ENCODE data around the gene ZNF710.
"Not testable (repeated sequence)": the region's sequence is repeated elsewhere in the genome, so short reads cannot be mapped to it uniquely, and the experiment has no call there.

ZNF710 gene

DNA sequence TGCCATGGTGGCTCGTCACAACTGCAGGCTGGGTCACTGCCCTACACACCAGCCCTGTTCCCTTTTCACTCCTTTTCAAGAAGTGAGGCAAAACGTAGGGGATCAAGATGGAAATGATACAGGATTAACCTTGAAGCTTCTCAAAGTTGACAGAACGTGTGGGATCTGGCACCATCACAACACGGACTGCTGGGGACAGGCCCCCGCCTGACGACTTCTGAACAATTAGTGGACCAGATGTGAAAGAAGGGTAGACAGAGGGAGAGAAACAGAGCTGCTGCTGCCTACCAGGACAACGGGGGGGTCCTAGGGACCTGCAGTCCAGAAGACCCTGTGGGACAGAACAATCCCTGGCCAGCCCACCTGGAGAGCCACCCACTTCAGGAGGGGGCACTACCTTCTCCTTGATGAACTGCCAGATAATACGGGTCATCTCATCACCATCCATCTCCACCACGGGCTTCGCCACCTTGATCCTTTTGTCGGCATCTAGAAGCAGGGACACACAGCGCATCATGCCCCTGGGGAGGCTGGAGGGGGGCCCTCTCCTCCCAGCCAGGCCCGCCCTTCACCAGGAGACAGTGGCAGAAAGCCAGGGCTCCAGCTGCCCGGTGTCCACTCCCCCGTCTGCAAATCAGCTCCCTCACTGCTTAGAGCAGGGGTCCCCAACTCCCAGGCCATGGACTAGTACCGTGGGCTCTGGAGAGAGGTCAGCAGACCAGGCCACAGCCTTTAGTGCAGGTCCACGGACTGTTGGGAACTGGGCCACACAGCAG is 90.2 kb downstream of the ZNF710 start:
- H3K36me3 Mint-ChIP-seq (ENCODE audit: low read depth) = peaks cover 58% of the 10 kb centered on the region
- no peaks in the 10 kb centered on the region for H3K27me3 Mint-ChIP-seq
- no peak for DNase-seq
- H3K4me3 Mint-ChIP-seq = no peak overlapping the region
- H3K27ac Mint-ChIP-seq = peak overlapping the region; percentile 35
- peaks cover 35% of the 10 kb centered on the region for H3K4me1 Mint-ChIP-seq (ENCODE audit: low read depth)
- H3K9me3 Mint-ChIP-seq = no peaks in the 10 kb centered on the region

DNA sequence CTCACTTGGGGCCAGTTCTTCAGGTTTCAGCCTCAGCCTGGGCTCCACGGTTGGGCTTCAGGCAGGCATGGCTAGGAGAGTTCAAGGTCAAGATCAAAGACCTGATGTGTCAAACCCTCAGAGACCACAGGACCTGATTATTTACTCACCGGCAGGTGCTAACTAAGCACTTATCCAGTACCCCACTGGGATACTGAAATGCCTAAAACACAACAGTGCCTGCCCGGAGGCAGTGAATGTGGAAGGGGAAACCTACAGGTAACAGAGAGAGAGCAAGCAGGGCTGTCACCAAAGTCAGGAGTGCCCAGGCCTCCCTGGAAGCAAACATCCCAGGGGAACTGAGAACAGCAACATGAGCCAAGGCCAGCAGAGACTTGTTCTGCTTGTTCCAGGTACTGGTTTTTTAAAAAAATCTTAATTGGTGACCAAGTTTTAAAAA is 94.4 kb downstream of the ZNF710 start:
- Mint-ChIP-seq H3K36me3 (ENCODE audit: low read depth) (peaks cover 31% of the 10 kb centered on the region), H3K4me3 (peak overlapping the region; percentile 56), H3K27ac (peak overlapping the region; percentile 89), H3K4me1 (ENCODE audit: low read depth) (peaks cover 70% of the 10 kb centered on the region), H3K9me3 (no peaks in the 10 kb centered on the region), H3K27me3 (no peaks in the 10 kb centered on the region)
- no peak for DNase-seq

DNA sequence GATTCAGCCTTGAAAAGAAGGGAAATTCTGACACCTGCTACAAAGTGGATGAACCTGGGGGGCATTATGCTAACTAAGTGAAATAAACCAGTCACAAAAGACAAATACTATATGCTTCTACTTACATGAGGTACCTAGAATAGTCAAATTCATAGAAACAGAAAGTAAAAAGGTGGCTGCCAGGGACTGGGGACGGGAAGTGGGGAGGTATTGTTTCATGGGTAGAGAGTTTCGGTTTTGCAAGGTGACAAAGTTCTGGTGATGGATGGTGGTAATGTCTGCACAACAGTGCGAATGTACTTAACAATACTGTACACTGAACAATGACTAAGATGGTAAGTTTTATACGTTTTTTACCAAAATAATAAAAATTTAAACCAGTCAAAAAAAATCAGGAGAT is 96.4 kb downstream of the ZNF710 start:
- H3K27me3 Mint-ChIP-seq = no peaks in the 10 kb centered on the region
- H3K4me3 Mint-ChIP-seq = peak overlapping the region; percentile 86
- H3K27ac Mint-ChIP-seq = peak overlapping the region; percentile 94
- DNase-seq = peak; percentile 56
- H3K36me3 Mint-ChIP-seq (ENCODE audit: low read depth) = peaks cover 30% of the 10 kb centered on the region
- peaks cover 78% of the 10 kb centered on the region for H3K4me1 Mint-ChIP-seq (ENCODE audit: low read depth)
- no peaks in the 10 kb centered on the region for H3K9me3 Mint-ChIP-seq

DNA sequence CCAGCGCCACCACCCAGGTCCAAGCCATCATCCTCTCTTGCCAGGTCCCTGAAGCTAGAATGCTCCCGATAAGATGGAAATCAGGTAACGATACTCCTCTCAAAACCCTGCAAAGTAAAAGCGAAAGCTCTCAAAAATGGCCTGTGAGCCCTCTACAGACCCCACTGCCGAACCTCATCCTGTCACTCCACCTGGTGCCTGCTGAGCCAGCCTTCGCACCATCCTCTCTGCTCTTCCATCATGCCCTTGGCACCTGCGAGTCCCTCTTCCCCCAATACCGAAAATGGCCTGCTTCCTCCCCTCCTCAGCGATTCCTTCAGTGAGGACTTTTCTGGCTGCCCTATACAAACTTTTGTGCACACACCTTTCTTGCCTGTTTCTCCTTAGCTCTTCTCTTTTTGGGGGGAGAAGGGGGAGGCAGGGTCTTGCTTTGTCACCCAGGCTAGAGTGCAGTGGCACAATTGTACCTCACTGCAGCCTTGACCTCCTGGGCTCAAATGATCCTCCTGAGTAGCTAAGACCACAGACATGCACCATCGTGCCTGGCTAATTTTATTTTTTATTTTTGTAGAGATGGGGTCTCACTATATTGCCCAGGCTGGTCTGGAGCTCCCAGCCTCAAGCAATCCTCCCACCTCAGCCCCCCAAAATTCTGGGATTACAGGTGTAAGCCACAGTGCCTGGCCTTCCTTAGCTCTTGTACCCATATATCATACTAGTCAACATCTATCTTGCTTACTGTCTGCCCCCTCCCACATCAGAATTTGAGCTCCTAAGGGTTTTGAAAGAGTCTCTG is 98.1 kb downstream of the ZNF710 start:
- H3K4me1 Mint-ChIP-seq (ENCODE audit: low read depth) = peaks cover 79% of the 10 kb centered on the region
- DNase-seq = peak; percentile 58
- H3K36me3 Mint-ChIP-seq (ENCODE audit: low read depth) = peaks cover 30% of the 10 kb centered on the region
- peak overlapping the region; percentile 86 for H3K4me3 Mint-ChIP-seq
- no peaks in the 10 kb centered on the region for H3K27me3 Mint-ChIP-seq
- H3K9me3 Mint-ChIP-seq = no peaks in the 10 kb centered on the region
- H3K27ac Mint-ChIP-seq = peak overlapping the region; percentile 94

DNA sequence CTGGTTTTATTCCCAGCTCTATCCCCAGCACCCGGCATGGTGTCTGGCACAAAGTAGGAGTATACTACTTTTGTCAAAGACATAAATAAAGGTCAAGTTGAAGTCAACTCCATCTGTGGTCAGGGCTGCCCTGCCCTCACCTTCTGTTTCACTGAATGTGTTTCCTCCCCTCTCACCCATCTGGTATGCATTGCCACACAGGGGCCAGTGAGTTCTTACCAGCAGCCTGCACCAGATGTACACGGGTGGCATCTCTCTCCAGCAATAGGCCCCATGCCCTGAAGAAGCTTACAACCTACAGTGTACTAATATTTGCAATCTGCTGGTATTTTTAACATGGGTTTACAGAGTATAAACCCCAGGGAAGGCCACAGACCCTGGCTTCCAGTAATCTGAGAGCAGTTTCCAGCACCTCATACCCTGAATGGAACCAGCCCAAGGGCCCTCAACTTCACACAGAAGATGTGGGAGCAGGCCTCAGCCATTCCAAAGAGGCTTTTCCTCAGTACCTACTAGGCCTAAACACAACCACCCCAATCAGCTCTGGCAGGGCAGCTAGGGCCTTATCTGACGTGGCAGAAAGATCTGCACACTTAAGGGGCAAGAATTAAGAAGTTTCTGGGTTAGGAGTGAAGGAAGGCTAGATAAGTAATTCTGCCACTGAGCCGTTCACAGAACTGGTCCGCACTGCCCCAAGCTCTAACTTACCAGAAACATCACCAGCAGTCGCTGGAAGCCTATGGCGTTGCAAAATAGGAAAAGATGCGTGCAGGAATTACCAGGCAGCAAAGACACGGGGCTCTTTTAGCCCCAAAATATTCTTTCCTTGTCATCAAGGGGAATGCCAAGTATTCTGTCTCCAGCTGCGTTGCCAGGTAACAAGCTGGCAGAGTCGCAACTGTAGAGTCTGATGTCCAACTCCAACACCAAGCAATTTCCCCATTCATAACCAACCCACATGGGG is 99.0 kb downstream of the ZNF710 start:
- no peaks in the 10 kb centered on the region for H3K9me3 Mint-ChIP-seq
- H3K27me3 Mint-ChIP-seq = no peaks in the 10 kb centered on the region

DNA sequence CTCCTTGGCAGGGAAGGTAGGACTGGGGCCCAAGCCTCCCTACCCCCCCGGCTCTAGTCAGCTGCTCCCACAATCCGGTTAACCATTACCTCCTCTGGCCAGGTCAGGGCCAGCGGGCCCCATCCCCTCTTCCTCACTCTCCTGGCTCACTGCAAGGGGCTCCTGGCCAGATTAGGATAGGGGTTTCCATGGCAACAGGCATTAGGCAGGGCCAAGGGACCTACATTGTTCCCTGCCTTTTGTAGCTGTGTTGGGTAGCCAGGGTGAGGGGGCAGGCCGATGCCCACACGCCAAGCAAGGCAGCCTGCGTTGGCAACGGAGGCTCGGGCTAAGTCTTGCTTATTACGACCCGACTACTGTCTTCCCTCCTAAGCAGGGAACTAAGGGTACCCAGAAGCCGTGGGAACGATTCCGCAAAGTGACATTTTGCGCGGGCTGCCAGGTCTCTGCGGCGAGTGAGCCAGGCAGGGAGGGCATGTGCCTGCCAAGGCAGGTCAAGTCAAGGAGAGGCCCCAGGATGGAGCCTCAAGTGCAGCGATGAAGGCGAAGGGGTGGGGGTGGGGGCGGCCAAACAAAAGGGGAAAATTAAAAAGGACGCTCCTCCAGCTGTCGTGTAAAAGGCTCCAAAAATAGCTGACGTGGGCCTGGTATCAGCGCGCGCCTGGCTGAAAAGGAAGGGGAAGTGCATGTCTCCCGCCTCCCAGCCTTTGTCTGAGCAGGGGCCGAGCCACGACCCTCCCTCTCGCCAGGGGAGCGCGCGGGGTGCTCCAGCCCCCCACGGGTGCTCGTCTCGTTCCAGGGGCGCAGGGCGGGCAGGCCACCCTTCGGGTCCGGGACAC is 100.2 kb downstream of the ZNF710 start:
- H3K36me3 Mint-ChIP-seq (ENCODE audit: low read depth) = peaks cover 20% of the 10 kb centered on the region
- H3K27ac Mint-ChIP-seq = peak overlapping the region; percentile 94
- H3K4me3 Mint-ChIP-seq = peak overlapping the region; percentile 86
- H3K27me3 Mint-ChIP-seq = no peaks in the 10 kb centered on the region
- no peaks in the 10 kb centered on the region for H3K9me3 Mint-ChIP-seq
- peaks cover 60% of the 10 kb centered on the region for H3K4me1 Mint-ChIP-seq (ENCODE audit: low read depth)
- peak; percentile 66 for DNase-seq

More for the DNA sequence above, 99.0 kb downstream of the ZNF710 start:
- DNase-seq = no peak
- Mint-ChIP-seq H3K4me3 (peak overlapping the region; percentile 86), H3K4me1 (ENCODE audit: low read depth) (peaks cover 71% of the 10 kb centered on the region), H3K27ac (peak overlapping the region; percentile 94), H3K36me3 (ENCODE audit: low read depth) (peaks cover 29% of the 10 kb centered on the region)

DNA sequence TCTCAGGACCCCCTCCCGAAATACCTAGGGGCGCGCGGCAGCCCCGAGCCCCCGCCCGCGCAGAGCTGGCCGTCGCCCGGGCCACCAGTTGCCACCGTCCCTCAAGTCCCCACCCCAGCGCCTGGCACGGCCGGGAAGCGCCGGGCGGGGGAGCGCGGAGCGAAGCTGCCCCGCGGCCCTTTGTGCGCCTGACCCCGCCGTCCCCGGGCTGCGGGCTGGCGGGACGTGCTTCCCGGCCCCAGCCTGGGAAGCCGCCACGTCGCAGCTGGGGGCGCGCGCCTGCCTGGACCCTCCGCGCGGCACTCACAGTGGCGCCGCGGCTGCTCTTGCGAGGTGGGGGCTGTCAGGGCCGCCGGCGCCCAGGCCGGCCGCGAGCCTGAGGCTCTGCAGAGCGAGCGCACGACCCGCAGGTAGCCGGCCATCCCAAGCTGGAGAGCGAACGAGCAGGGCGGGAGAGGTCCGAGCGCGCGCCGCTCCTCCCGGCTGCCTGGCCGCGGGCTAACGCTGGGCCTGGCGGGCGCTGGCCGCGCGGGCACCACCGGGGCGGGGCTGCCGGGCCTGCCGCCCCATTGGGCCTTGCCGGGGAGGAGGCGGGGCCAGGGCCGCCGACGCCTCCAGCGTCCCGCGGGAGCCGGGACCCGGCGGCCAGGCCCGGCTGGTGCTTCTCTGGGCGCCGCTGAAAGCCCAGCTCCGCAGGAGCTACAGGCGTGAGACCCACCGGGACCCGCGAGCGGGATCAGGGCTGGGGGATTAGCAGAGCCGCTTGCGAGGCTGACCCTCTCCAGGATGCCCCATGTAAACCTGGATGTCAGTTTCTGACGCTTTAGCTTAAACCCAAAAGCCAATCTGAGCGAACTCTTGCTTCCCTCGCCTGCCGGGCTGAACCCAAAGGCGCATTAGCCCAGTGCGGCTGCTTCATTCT is 101.1 kb downstream of the ZNF710 start, which contains the start of gene IDH2:
Gene IDH2, minus strand, starts transcription at position 500 of the 922 bp plus-strand sequence. Its CDS starts 78 bp downstream, at position 422.
- peak; percentile 86 for DNase-seq
- Mint-ChIP-seq H3K9me3 (no peaks in the 10 kb centered on the region), H3K36me3 (ENCODE audit: low read depth) (peaks cover 18% of the 10 kb centered on the region), H3K4me1 (ENCODE audit: low read depth) (peaks cover 52% of the 10 kb centered on the region), H3K27ac (peak within 1 kb of the TSS; percentile 94), H3K4me3 (peak within 1 kb of the TSS; percentile 86), H3K27me3 (no peaks in the 10 kb centered on the region)

DNA sequence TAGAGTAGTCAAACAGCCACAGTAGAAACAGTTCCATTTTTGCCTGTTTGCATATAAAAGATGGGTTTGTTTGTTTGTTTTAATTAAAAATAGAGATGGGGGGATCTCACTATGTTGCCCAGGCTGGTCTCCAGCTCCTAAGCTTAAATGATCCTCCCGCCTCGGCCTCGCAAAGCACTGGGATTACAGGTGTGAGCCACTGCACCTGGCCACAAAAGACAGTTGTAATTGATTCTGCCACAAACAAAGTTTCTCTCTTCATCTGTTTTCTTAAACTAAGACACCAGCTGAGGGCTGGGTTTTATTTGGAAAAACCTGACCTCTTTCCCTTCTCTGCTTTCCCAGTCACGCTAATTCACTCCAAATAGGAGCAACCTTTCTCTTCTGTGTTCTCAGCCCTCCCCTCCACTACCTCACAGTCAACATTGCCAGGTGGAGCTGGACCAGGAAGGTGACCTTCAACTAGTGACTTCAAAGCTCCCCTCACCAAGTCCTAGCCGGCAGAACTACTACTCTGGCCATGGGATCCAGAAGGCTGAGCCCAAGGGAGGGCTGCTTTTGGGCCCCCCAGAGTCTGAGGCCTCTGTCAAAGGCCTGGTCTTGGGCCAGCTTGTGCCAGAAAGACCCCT is 102.7 kb downstream of the ZNF710 start:
- peaks cover 14% of the 10 kb centered on the region for H3K36me3 Mint-ChIP-seq (ENCODE audit: low read depth)
- no peak overlapping the region for H3K27ac Mint-ChIP-seq
- H3K27me3 Mint-ChIP-seq = no peaks in the 10 kb centered on the region
- H3K4me1 Mint-ChIP-seq (ENCODE audit: low read depth) = peaks cover 36% of the 10 kb centered on the region
- no peaks in the 10 kb centered on the region for H3K9me3 Mint-ChIP-seq
- H3K4me3 Mint-ChIP-seq = peak overlapping the region; percentile 72
- no peak for DNase-seq

DNA sequence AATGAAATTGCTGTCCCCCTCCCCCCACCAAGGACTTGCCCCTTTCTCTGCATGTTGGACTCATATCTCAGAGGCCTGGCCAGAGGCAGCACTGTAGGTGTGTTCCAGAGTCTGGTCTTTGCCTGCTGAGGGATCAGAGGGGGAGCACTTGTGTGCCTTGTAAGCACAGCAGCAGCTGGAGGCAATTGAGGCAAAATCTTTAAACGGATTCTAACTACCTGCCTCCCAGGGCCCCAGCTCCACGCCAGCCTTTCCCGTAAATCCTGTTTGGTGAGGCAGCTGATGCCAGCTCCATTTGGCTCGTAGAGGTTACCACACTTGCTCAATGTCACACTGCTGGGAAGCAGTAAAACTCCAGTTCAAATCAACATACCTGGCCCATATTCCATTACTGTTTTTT is 103.4 kb downstream of the ZNF710 start:
- no peak for DNase-seq
- Mint-ChIP-seq H3K4me3 (no peak overlapping the region), H3K27ac (no peak overlapping the region), H3K27me3 (no peaks in the 10 kb centered on the region), H3K36me3 (ENCODE audit: low read depth) (peaks cover 11% of the 10 kb centered on the region), H3K9me3 (no peaks in the 10 kb centered on the region), H3K4me1 (ENCODE audit: low read depth) (peaks cover 29% of the 10 kb centered on the region)

DNA sequence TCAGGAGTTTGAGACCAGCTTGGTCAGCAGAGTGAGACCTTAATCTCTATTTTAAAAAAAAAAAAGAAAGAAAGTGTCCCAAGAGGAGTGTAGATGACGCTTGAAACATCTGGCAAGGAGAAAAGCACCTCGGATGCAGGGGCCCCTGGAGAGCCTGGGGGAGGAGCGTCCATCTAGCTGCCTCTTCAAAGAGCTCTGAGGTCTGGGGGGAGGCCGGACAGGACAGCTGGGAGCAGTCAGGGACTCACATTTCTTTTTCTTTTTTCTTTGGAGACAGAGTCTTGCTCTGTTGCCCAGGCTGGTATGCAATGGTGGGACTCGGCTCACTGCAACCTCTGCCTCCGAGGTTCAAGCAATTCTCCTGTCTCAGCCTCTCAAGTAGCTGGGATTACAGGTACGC is 104.4 kb downstream of the ZNF710 start:
- no peak for DNase-seq
- peaks cover 19% of the 10 kb centered on the region for H3K4me1 Mint-ChIP-seq (ENCODE audit: low read depth)
- H3K36me3 Mint-ChIP-seq (ENCODE audit: low read depth) = peaks cover 8% of the 10 kb centered on the region
- H3K27ac Mint-ChIP-seq = no peak overlapping the region
- H3K27me3 Mint-ChIP-seq = no peaks in the 10 kb centered on the region
- no peak overlapping the region for H3K4me3 Mint-ChIP-seq
- H3K9me3 Mint-ChIP-seq = no peaks in the 10 kb centered on the region

DNA sequence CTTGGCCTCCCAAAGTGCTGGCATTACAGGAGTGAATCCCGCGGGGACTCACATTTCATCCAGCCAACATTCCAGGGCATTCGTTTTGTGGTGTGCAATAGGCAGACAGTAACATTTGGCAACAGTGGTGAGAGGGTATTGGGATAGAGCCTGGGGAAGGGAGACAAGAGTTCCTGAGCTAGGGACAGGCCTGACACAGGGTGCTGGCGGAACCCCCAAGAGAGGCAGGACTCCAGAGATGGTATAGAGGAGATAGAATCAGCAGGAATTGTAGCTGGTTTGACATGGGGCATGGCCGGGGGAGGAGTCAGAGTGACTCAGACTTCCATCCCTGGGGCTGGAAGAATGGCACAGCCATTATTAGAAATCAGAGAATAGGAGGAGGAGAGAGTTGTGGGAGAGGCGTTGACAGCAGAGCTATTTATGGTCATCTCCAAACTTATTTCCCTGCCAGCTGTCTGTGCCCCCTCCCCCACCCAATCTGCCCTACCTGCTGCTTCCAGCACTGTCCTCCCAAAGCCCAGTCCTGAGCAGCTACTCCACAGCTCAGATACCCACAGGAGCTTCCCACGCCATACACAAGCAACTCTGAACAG is 105.5 kb downstream of the ZNF710 start:
- Mint-ChIP-seq H3K9me3 (no peaks in the 10 kb centered on the region), H3K4me1 (ENCODE audit: low read depth) (peaks cover 8% of the 10 kb centered on the region), H3K27ac (no peak overlapping the region), H3K4me3 (no peak overlapping the region), H3K36me3 (ENCODE audit: low read depth) (no peaks in the 10 kb centered on the region), H3K27me3 (no peaks in the 10 kb centered on the region)
- DNase-seq = no peak

DNA sequence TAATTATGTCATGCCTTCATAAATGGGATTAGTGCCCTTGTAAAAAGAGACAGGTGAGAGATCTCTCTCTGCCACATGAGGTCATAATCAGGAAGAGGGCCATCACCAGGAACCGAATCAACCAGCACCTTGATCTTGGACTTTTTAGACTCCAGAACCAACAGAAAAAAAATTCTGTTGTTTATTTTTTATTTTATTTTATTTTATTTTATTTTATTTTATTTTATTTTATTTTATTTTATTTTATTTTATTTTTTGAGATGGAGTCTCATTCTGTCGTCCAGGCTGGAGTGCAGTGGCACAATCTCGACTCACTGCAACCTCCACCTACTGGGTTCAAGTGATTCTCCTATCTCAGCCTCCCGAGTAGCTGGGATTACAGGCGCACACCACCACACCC is 106.9 kb downstream of the ZNF710 start:
- H3K27ac Mint-ChIP-seq; H3K4me1 Mint-ChIP-seq (ENCODE audit: low read depth); H3K4me3 Mint-ChIP-seq; H3K36me3 Mint-ChIP-seq (ENCODE audit: low read depth); DNase-seq; H3K27me3 Mint-ChIP-seq; H3K9me3 Mint-ChIP-seq: not testable (repeated sequence)

Measured in activated T-cell treated with anti-CD3 and anti-CD28 coated beads, Interleukin-2, amount 50 U/mL, for 24 hours (primary cell).